ENCODE measurements around the gene CAPZA1. TPM values are rescaled to one million over a fixed set of nuclear protein-coding genes. Genes with fewer than 3 reads are reported as not detected.

The CAPZA1 gene
- total and polyA plus RNA-seq, 4 experiments from 2014 or later = 149 to 296 (median 199) TPM

- Histone ChIP-seq H3K4me3 (ENCODE audit: low read length in 2 of 2) (peak overlapping the region; percentile 26 to 29), H3K9me3 (ENCODE audit: control insufficient read depth in 1 of 2, low read length in 2 of 2) (no peaks in the 10 kb centered on the region), H3K36me3 (ENCODE audit: insufficient read depth, low read length) (no peaks in the 10 kb centered on the region), H3K27ac (ENCODE audit: low read depth, low read length) (peak overlapping the region; percentile 49), H3K27me3 (ENCODE audit: insufficient read depth, low read length) (no peaks in the 10 kb centered on the region), H3K4me1 (ENCODE audit: insufficient read depth, low read length) (peaks cover 58% of the 10 kb centered on the region)
- Mint-ChIP-seq H3K9me3 (no peaks in the 10 kb centered on the region), H3K4me1 (peaks cover 35 to 77% (median 56%) of the 10 kb centered on the region in 4 donors), H3K27ac (peak overlapping the region; percentile 77 to 93 (median 84)), H3K27me3 (no peaks in the 10 kb centered on the region), H3K4me3 (peak overlapping the region; percentile 64 to 88 (median 84)), H3K36me3 (peaks cover 3 to 18% of the 10 kb centered on the region in 2 donors)
- POLR2A ChIA-PET (ENCODE audit: partially characterized antibody) = interaction anchor here (0.9 to 6.3 kb wide), 6 partner anchors 10 to 1800 kb away, joined by 3 to 44 read pairs (median 14); partner anchors contain the start of genes CAPZA1, MOV10, PPM1J and ST7L
- intact Hi-C loops (cut with micrococcal nuclease) = loop anchor here (2.0 kb wide), 1 partner anchor 30 kb away; the partner anchor contains the start of gene MOV10
- CTCF ChIA-PET (ENCODE audit: partially characterized antibody) = interaction anchor here (0.6 to 4.6 kb wide), 7 partner anchors 12 to 368 kb away, joined by 4 to 54 read pairs (median 7); partner anchors contain the start of genes LRIG2, MOV10 and PPM1J
- no peak for DNase-seq
Measured at GRCh38 chr1:112704391-112704933, 84.8 kb downstream of the CAPZA1 start.

- peaks cover 51% of the 10 kb centered on the region for H3K4me1 ChIP-seq (ENCODE audit: insufficient read depth, low read length)
- DNase-seq = peak; percentile 45 to 60 (median 52)
- ChIA-PET CTCF (ENCODE audit: partially characterized antibody) (interaction anchor here (1.2 to 4.6 kb wide), 6 partner anchors 11 to 368 kb away, joined by 5 to 54 read pairs (median 12); partner anchors contain the start of genes LRIG2, MOV10 and PPM1J), POLR2A (ENCODE audit: partially characterized antibody) (interaction anchor here (0.9 to 6.3 kb wide), 6 partner anchors 10 to 1800 kb away, joined by 3 to 44 read pairs (median 14); partner anchors contain the start of genes CAPZA1, MOV10, PPM1J and ST7L)
- no peaks in the 10 kb centered on the region for H3K9me3 ChIP-seq (ENCODE audit: control insufficient read depth in 1 of 2, low read length in 2 of 2)
- no peaks in the 10 kb centered on the region for H3K27me3 ChIP-seq (ENCODE audit: insufficient read depth, low read length)
- H3K36me3 Mint-ChIP-seq = peaks cover 0 to 12% of the 10 kb centered on the region in 2 donors
- H3K4me3 Mint-ChIP-seq = peak overlapping the region; percentile 64 to 88 (median 84)
- no peaks in the 10 kb centered on the region for H3K36me3 ChIP-seq (ENCODE audit: insufficient read depth, low read length)
- peaks cover 35 to 73% (median 52%) of the 10 kb centered on the region in 4 donors for H3K4me1 Mint-ChIP-seq
- no peaks in the 10 kb centered on the region for H3K27me3 Mint-ChIP-seq
- H3K27ac ChIP-seq (ENCODE audit: low read depth, low read length) = peak overlapping the region; percentile 49
- H3K9me3 Mint-ChIP-seq = no peaks in the 10 kb centered on the region
- peak overlapping the region; percentile 26 to 29 for H3K4me3 ChIP-seq (ENCODE audit: low read length in 2 of 2)
- intact Hi-C loops (cut with micrococcal nuclease) = loop anchor here (2.0 kb wide), 1 partner anchor 30 kb away; the partner anchor contains the start of gene MOV10
- peak overlapping the region; percentile 77 to 93 (median 91) for H3K27ac Mint-ChIP-seq
Measured at GRCh38 chr1:112704934-112705627, 85.4 kb downstream of the CAPZA1 start.

- no peaks in the 10 kb centered on the region for H3K27me3 ChIP-seq (ENCODE audit: insufficient read depth, low read length)
- Mint-ChIP-seq H3K4me1 (peaks cover 28 to 57% (median 39%) of the 10 kb centered on the region in 4 donors), H3K4me3 (peak within 1 kb of the TSS; percentile 85 to 94 (median 88)), H3K27me3 (peaks cover 0 to 2% of the 10 kb centered on the region in 2 donors), H3K36me3 (peaks cover 0 to 4% of the 10 kb centered on the region in 2 donors), H3K27ac (peak within 1 kb of the TSS; percentile 73 to 93 (median 85)), H3K9me3 (no peaks in the 10 kb centered on the region)
- DNase-seq = no peak
- H3K36me3 ChIP-seq (ENCODE audit: insufficient read depth, low read length) = no peaks in the 10 kb centered on the region
- H3K4me3 ChIP-seq (ENCODE audit: low read length in 2 of 2) = peak within 1 kb of the TSS in 1 of 2 donors; percentile 45
- no peaks in the 10 kb centered on the region for H3K9me3 ChIP-seq (ENCODE audit: control insufficient read depth in 1 of 2, low read length in 2 of 2)
- peaks cover 36% of the 10 kb centered on the region for H3K4me1 ChIP-seq (ENCODE audit: insufficient read depth, low read length)
- ChIA-PET POLR2A (ENCODE audit: partially characterized antibody) (interaction anchor here (2.1 to 2.4 kb wide), 2 partner anchors 88 to 316 kb away, joined by 8 to 10 read pairs; partner anchors contain the start of genes CAPZA1 and ST7L), CTCF (ENCODE audit: partially characterized antibody) (interaction anchor here (0.8 to 5.8 kb wide), 3 partner anchors 12 to 205 kb away, joined by 4 to 73 read pairs (median 66); partner anchors contain the start of gene PPM1J)
- intact Hi-C loops (cut with micrococcal nuclease) = loop anchor here (1.0 to 2.0 kb wide), 3 partner anchors 88 to 316 kb away; partner anchors contain the start of genes CAPZA1 and ST7L
- peak within 1 kb of the TSS; percentile 49 for H3K27ac ChIP-seq (ENCODE audit: low read depth, low read length)
Measured at GRCh38 chr1:112706505-112707220, 87.0 kb downstream of the CAPZA1 start, which contains the start of gene RHOC. RHOC (minus strand) TSS chr1:112707127; CDS start chr1:112703799, 3,328 bp downstream.

DNA sequence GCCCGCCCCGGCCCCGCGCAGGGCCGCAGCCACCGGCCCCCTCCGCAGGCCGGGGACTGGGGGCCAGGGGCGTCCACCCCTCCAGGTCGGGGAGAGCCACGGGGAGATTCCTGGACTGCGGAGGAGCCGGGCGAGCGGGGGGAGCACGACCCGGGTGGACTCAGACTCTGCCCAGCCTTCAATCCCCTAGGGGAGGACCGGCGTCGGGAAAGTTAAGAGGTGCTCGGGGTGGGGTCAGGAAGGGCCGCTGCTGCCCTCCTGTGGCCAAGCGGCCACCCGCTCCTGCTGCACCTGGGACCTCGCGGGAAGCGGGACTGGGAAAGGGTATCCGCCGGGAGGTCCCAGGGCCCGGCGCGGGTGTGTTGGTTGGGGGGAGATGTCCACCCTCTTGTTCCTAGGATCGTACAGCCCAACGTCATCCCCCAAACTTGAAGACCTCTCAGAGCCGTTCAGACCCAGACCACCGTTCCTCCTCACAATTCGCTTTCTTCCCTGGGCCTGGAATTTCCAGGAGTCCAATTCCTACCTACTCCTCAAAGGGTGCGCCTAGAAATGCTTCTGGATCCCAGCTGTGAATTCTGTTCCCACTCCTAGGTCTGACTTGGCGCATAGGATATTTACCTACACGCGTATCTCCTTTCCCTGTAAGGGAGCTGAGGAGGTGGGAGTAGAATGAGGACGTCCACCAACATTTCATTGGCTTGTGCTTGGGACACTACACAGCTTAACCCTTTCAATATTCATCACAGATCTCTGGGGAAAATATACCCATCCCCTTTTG lies 87.8 kb downstream of the CAPZA1 start:
- peaks cover 22 to 50% (median 33%) of the 10 kb centered on the region in 4 donors for H3K4me1 Mint-ChIP-seq
- peaks cover 33% of the 10 kb centered on the region for H3K4me1 ChIP-seq (ENCODE audit: insufficient read depth, low read length)
- H3K27me3 Mint-ChIP-seq = peaks cover 0 to 2% of the 10 kb centered on the region in 2 donors
- intact Hi-C loops (cut with micrococcal nuclease) = loop anchor here (1.0 to 2.0 kb wide), 3 partner anchors 89 to 317 kb away; partner anchors contain the start of genes CAPZA1 and ST7L
- no peaks in the 10 kb centered on the region for H3K27me3 ChIP-seq (ENCODE audit: insufficient read depth, low read length)
- peak overlapping the region in 1 of 2 donors; percentile 45 for H3K4me3 ChIP-seq (ENCODE audit: low read length in 2 of 2)
- H3K4me3 Mint-ChIP-seq = peak overlapping the region; percentile 83 to 94 (median 87)
- DNase-seq = peak; percentile 41 to 59 (median 49)
- no peaks in the 10 kb centered on the region for H3K9me3 ChIP-seq (ENCODE audit: control insufficient read depth in 1 of 2, low read length in 2 of 2)
- no peaks in the 10 kb centered on the region for H3K36me3 ChIP-seq (ENCODE audit: insufficient read depth, low read length)
- CTCF ChIA-PET (ENCODE audit: partially characterized antibody) = interaction anchor here (0.7 to 5.8 kb wide), 21 partner anchors 8 to 365 kb away, joined by 3 to 73 read pairs (median 5); partner anchors contain the start of genes LRIG2, MOV10, PPM1J and ST7L
- no peaks in the 10 kb centered on the region for H3K9me3 Mint-ChIP-seq
- H3K36me3 Mint-ChIP-seq = no peaks in the 10 kb centered on the region
- no peak overlapping the region for H3K27ac ChIP-seq (ENCODE audit: low read depth, low read length)
- H3K27ac Mint-ChIP-seq = peak overlapping the region in 6 of 7 donors; percentile 31 to 85 (median 74)
- POLR2A ChIA-PET (ENCODE audit: partially characterized antibody) = interaction anchor here (1.0 to 2.4 kb wide), 5 partner anchors 32 to 316 kb away, joined by 3 to 10 read pairs (median 7); partner anchors contain the start of genes CAPZA1, MOV10 and ST7L

- H3K36me3 ChIP-seq (ENCODE audit: insufficient read depth, low read length) = no peaks in the 10 kb centered on the region
- H3K4me1 ChIP-seq (ENCODE audit: insufficient read depth, low read length) = peaks cover 33% of the 10 kb centered on the region
- Mint-ChIP-seq H3K4me1 (peaks cover 23 to 44% (median 30%) of the 10 kb centered on the region in 4 donors), H3K4me3 (peak overlapping the region; percentile 72 to 94 (median 86)), H3K36me3 (no peaks in the 10 kb centered on the region), H3K9me3 (no peaks in the 10 kb centered on the region), H3K27me3 (peaks cover 0 to 2% of the 10 kb centered on the region in 2 donors), H3K27ac (peak overlapping the region in 5 of 7 donors; percentile 6 to 74 (median 67))
- no peak overlapping the region for H3K4me3 ChIP-seq (ENCODE audit: low read length in 2 of 2)
- no peak for DNase-seq
- H3K27me3 ChIP-seq (ENCODE audit: insufficient read depth, low read length) = no peaks in the 10 kb centered on the region
- ChIA-PET CTCF (ENCODE audit: partially characterized antibody) (interaction anchor here (0.7 to 5.8 kb wide), 22 partner anchors 9 to 365 kb away, joined by 3 to 73 read pairs (median 4); partner anchors contain the start of genes LRIG2, MOV10, PPM1J and ST7L), POLR2A (ENCODE audit: partially characterized antibody) (interaction anchor here (1.0 to 2.4 kb wide), 5 partner anchors 33 to 317 kb away, joined by 3 to 10 read pairs (median 7); partner anchors contain the start of genes CAPZA1, MOV10 and ST7L)
- H3K9me3 ChIP-seq (ENCODE audit: control insufficient read depth in 1 of 2, low read length in 2 of 2) = no peaks in the 10 kb centered on the region
- intact Hi-C loops (cut with micrococcal nuclease) = no loop called here
- no peak overlapping the region for H3K27ac ChIP-seq (ENCODE audit: low read depth, low read length)
Measured at GRCh38 chr1:112708002-112708448, 88.4 kb downstream of the CAPZA1 start.
